NCI-H345 treated with DMSO at 0.1 percent for 48 hours (cell line): Measurements from ENCODE around the gene MSANTD4.
"Not testable (repeated sequence)": the region's sequence is repeated elsewhere in the genome, so short reads cannot be mapped to it uniquely, and the experiment has no call there.

Experiments
- DNase-seq: peaks from one replicate; lab custom pipeline; 2025; ENCODE audit not compliant: unreplicated experiment; lab: John Stamatoyannopoulos, UW

The MSANTD4 gene

GRCh38 chr11:106021967-106022794, at the start of gene MSANTD4:
Gene MSANTD4 (minus strand): TSS chr11:106022240. CDS start chr11:106010917, 11,323 bp downstream.
- peak; percentile 98 for DNase-seq

DNA sequence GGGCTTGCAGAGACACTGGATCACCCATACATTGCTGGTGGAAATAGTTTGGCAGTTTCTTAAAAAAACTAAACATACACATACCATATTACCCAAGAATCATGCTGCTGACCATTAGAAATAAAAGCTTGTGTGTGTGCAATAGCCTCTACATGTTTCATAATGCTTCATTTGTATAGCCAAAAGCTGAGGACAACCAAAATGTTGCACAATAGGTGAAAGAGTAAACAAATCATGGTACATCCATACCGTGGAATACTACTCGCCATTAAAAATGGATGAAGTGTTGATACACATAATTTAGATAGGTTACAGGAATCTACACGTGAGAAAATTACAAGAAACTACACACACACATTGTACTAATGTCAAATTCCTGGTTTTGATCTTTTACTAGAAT, 48.6 kb upstream of the MSANTD4 start:
- no peak for DNase-seq

DNA sequence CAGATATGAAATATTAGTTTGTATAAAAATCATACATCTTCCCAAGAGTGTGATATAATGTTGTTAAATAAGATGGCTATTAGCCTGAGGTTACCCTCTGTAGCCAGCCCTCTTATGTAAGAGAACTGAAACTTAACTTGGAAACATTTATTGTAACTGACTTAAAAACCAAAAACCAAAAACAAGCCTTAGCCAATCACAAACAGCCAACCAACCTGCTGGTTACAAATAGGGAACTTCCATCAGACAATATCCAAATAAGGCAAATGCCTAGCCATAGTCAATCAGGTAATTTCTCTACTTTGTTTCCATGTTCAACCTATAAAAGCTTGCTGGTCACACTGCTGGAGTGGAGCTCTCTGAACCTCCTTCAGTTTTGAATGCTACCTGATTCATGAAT, 41.0 kb upstream of the MSANTD4 start:
- DNase-seq = no peak

GRCh38 chr11:106061954-106062949, 40.2 kb upstream of the MSANTD4 start:
- DNase-seq = no peak

DNA sequence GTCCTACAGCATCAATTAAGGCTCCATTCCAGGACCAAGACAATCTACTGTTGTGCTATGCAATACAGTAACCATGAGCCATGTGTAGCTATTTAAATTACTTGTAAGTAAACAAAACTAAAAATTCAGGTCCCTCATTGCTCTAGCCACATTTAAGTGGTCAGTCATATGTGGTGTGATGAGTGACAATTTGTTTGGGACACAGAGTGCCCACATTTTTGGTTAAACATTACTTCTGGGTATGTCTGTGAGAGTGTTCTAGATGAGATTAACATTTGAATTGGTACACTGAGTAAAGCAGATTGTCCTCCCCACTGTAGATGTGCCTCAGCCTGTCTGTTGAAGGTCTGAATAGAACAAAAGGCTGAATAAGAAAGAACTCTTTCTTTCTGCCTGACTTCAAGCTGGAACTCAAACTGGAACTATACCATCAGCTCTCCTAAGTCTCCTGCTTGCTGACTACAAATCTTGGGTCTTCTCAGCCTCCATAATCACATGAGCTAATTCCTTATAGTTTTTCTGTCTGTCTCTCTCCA, 39.3 kb upstream of the MSANTD4 start:
- no peak for DNase-seq

DNA sequence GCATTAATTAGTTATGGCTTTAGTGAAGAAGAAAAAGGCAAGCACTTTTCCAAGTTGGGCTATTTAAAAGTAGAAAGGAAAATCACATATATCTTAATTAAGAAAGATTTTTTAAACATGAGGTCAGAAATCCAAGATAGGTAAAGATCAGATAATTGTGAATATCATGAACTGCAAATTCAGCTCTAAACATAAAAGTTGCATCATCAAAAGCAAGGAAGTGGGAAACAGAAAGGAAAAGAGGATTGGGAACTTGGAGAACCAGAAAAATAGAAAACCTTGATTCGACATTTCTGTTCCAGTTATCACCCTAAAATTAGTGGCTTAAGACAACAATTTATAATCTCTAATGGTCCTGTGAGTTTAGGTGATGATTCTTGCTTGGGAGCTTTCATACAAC, 37.6 kb upstream of the MSANTD4 start:
- no peak for DNase-seq

DNA sequence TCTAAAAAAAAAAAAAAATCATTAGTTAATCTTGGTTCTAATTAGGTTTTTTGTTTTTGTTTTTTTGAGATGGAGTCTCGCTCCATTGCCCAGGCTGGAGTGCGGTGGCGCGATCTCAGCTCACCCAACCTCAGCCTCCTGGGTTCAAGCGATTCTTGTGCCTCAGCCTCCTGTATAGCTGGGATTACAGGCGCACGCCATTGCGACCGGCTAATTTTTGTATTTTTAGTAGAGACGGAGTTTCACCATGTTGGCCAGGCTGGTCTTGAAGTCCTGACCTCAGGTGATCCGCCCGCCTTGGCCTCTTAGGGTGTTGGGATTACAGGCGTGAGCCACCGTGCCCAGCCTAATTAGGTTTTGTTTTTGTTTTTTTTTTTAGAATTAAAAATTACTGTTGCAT, 36.3 kb upstream of the MSANTD4 start:
- DNase-seq = not testable (repeated sequence)

- DNase-seq = no peak
These were observed 29.1 kb upstream of the MSANTD4 start for GRCh38 chr11:106051103-106051502.

- DNase-seq = no peak
These were observed 27.9 kb upstream of the MSANTD4 start for GRCh38 chr11:106049727-106050476.

- DNase-seq = no peak
These were observed 25.6 kb upstream of the MSANTD4 start for GRCh38 chr11:106047631-106048030.

DNA sequence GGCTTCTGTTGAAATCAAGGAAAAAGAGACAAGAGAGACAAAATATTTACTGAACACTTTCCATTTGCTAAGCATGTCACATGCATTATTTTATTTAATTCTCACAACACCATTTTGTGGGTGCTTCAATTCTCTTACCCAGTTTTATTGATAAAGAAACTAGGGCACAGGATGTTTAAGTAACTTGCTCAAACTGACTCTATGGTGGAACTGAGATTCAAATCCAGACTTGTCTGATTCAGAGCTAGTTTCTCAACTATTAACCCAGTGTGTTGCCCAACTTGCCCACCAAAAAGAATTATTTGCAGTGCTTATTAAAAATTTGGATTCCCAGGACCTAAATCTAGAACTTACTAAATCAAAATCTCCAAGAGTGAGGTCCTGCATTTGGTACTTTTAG, 21.5 kb upstream of the MSANTD4 start:
- no peak for DNase-seq

- DNase-seq = no peak
These were observed 10.8 kb upstream of the MSANTD4 start for GRCh38 chr11:106032861-106033260.

- DNase-seq = no peak
These were observed 9.9 kb upstream of the MSANTD4 start for GRCh38 chr11:106031936-106032335.

DNA sequence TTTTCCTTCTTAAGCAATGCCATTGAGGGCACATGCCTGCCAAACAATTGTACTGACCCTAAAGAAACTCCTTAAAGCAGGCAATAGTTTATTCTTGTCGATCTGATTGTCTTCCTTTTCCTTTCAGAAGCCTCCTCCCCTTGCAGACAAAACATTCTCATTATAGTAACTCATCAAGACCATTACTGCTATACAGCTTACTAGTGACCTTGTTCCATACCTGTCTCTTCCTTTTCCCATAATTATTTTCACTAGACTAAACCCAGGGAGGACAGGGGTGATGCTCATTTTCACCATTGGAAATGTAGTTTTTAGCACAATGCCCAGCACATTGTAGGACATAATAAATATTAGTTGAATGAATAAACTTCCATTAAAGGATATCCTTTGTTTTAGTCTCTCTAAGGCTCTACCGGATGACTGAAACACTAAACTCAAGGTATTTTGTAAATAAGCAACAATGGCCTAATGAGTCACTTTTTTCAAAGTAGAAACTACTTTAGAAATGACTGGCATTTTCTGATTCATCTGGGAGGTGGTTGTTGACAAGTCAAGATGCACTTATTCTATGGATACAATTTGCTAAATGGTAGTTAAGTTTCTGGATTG, 9.3 kb upstream of the MSANTD4 start:
- no peak for DNase-seq

DNA sequence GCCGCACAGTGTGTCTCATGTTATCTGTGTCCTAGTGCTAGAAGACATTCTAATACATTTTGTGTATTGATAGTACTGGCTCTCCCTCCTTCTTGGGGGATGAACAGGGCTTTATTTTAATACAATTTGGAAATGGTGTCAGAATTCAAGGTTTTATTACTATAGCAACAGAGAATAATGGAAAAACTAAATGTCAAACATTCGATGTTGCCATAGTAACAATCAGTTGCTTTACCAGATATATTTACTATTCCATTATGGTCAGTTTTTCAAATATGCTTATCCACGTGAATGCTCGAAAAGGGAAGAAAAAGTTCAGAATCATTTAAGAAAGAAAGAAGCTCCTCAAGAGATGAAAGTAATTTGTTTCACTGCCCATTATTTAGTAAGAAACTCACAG, 8.6 kb upstream of the MSANTD4 start:
- DNase-seq = no peak

DNA sequence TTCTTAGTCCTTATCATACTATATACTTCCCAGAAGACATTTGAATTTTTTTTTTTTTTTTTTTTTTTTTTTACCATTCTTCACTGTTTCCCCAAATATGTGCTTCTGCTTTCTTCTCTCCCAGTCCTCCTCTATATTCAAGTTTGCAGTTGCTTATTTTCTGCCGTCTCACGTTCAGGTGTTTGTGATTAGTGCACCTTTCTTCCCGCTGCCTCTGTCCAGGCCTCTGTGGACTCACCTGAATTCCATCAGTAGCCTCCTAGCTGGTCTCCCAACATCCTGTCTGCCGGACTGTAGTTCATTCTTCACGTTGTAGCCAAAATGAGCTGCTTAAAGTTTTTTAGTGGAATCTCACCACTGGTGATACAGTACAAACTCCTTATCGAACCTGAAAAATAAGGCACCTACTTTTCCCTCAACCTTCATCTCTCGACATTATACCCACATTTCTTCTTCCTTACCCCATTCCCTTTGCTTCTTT, 795 bp upstream of the MSANTD4 start:
- DNase-seq = no peak

- peak; percentile 33 for DNase-seq
These were observed 666 bp downstream of the MSANTD4 start for GRCh38 chr11:106021181-106021966.

GRCh38 chr11:106017093-106017492, 4.9 kb downstream of the MSANTD4 start:
- DNase-seq = no peak

- DNase-seq = no peak
These were observed 7.0 kb downstream of the MSANTD4 start for GRCh38 chr11:106015066-106015465.
